ENCODE data around the gene ZNF558.
"Not testable (repeated sequence)": the region's sequence is repeated elsewhere in the genome, so short reads cannot be mapped to it uniquely, and the experiment has no call there.

The ZNF558 gene

DNA sequence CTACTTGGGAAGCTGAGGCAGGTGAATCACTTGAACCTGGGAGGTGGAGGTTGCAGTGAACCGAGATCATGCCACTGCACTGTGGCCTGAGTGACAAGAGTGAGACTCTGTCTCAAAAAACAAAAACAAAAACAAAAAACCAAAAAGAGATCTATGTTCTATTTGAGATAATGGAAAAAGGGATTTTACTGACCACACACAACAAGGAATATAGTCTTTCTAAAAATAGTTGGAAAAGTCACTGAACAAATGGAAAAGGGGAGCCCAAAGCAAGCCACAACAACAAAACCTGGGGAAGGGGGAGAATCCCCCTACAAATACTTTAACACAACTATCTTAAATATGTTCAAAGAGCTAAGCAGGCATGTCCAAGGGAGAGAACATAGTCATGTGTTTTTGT, 37.3 kb downstream of the ZNF558 start:
- no peak for DNase-seq

DNA sequence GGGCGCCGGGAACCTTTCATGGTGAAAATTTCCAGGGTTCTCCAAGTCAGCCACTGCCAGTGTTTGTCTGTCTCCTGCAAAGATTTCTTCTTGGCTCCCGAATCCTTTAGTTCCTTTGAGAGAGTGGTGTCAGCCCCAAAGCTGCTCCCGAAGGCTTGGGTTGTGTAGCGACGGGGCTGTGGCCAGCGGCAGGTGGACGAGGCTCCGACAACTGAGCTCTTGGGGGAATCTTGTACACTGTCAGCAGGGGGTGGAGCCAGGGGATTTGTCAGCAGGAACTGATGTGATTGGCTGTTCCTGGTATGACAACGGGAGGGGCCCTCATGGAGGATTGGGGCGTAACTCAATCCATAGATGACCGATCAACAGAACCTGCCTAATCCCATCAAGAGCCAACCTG, 58.5 kb downstream of the ZNF558 start:
- not testable (repeated sequence) for DNase-seq

DNA sequence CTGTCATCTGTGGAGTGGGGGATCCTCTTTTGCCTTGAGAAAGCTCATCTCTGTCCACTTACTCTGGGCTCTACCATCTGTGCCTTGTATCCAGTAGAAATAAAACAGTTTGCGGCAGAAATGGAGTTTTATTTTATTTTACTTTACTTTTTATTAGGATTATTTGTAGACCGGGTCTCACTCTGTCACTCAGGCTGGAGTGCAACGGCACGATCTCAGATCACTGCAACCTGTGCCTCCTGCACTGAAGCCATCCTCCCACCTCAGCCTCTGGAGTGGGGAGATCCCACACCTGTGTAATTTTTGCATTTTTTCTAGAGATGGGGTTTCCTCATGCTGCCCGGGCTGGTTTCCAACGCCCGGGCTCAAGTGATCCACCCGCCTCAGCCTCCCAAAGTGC, 62.8 kb downstream of the ZNF558 start:
- DNase-seq: not testable (repeated sequence)

DNA sequence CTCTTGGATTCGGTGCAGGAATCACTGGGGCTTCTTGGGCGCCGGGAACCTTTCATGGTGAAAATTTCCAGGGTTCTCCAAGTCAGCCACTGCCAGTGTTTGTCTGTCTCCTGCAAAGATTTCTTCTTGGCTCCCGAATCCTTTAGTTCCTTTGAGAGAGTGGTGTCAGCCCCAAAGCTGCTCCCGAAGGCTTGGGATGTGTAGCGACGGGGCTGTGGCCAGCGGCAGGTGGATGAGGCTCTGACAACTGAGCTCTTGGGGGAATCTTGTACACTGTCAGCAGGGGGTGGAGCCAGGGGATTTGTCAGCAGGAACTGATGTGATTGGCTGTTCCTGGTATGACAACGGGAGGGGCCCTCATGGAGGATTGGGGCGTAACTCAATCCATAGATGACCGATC, 64.8 kb downstream of the ZNF558 start:
- not testable (repeated sequence) for DNase-seq
